Spleen (tissue), 7 donors: ENCODE data around the gene POU6F2.

Experiments
- POLR2A ChIP-seq, 3 donors: fragments of 450-650 bp; IDR thresholded peaks; one replicate each; pipeline ENCODE4 v1.5.1; 2017; ENCODE audit warnings: antibody characterized with exemption in 3 of 3, mild to moderate bottlenecking in 1 of 3
- POLR2AphosphoS5 ChIP-seq, 3 donors: sonication (generic); formaldehyde crosslinking; IDR thresholded peaks; one replicate each; pipeline ENCODE4 v1.5.1; 2017; ENCODE audit warnings: antibody characterized with exemption in 3 of 3
- TF ChIP-seq, protein P1 (sequence below), 11 experiments: fragments of 200-600 bp in 7 of 11; fragments of 450-650 bp in 4 of 11; sonication (generic) in 4 of 11; IDR thresholded peaks in 8 of 11; conservative IDR thresholded peaks in 3 of 11; 1 replicate in 7 of 11; 2 replicates in 4 of 11; pipeline versions ENCODE4 v1.4.0 to v1.8.0; 2016 to 2021; ENCODE audit warnings: antibody characterized with exemption in 11 of 11, inconsistent platforms in 4 of 11, mild to moderate bottlenecking in 1 of 11
- donor health status: DM: no; HTN: no; CAD: no; lungs with moderate emphysema.
- donor health status: DM: no; HTN: no; CAD: no.
- donor health status: DM: no; HTN: no; CAD: no.

- TF ChIP-seq, protein P1, sequence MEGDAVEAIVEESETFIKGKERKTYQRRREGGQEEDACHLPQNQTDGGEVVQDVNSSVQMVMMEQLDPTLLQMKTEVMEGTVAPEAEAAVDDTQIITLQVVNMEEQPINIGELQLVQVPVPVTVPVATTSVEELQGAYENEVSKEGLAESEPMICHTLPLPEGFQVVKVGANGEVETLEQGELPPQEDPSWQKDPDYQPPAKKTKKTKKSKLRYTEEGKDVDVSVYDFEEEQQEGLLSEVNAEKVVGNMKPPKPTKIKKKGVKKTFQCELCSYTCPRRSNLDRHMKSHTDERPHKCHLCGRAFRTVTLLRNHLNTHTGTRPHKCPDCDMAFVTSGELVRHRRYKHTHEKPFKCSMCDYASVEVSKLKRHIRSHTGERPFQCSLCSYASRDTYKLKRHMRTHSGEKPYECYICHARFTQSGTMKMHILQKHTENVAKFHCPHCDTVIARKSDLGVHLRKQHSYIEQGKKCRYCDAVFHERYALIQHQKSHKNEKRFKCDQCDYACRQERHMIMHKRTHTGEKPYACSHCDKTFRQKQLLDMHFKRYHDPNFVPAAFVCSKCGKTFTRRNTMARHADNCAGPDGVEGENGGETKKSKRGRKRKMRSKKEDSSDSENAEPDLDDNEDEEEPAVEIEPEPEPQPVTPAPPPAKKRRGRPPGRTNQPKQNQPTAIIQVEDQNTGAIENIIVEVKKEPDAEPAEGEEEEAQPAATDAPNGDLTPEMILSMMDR (IDR thresholded peaks at IDR 0.05 in 8 of 11, conservative IDR thresholded peaks at IDR 0.05 in 3 of 11), result no peak
- TF ChIP-seq POLR2A (IDR thresholded peaks at IDR 0.05) (no peak), POLR2AphosphoS5 (IDR thresholded peaks at IDR 0.05) (no peak)
These were observed 291.3 kb downstream of the POU6F2 start for GRCh38 chr7:39269034-39269433.
